ENCODE measurements around the gene NOP10.
"Not testable (repeated sequence)": the region's sequence is repeated elsewhere in the genome, so short reads cannot be mapped to it uniquely, and the experiment has no call there.

Gene NOP10

GRCh38 chr15:34358367-34358766, 15.4 kb upstream of the NOP10 start:
- no peak for FAIRE-seq

GRCh38 chr15:34357653-34358052, 14.7 kb upstream of the NOP10 start:
- FAIRE-seq: no peak

- no peak for FAIRE-seq
Observed at GRCh38 chr15:34355241-34355640, 12.3 kb upstream of the NOP10 start.

GRCh38 chr15:34354286-34354685, 11.3 kb upstream of the NOP10 start:
- no peak for FAIRE-seq

GRCh38 chr15:34353627-34354026, 10.7 kb upstream of the NOP10 start:
- FAIRE-seq: no peak

GRCh38 chr15:34352996-34353395, 10.1 kb upstream of the NOP10 start:
- FAIRE-seq: not testable (repeated sequence)

GRCh38 chr15:34349769-34350168, 6.8 kb upstream of the NOP10 start:
- no peak for FAIRE-seq

- FAIRE-seq: no peak
Observed at GRCh38 chr15:34348735-34349300, 5.9 kb upstream of the NOP10 start.

- no peak for FAIRE-seq
Observed at GRCh38 chr15:34347951-34348638, 5.2 kb upstream of the NOP10 start.

GRCh38 chr15:34342213-34342736, 661 bp downstream of the NOP10 start:
- not testable (repeated sequence) for FAIRE-seq

- no peak for FAIRE-seq
Observed at GRCh38 chr15:34341381-34342212, 1.3 kb downstream of the NOP10 start.

- no peak for FAIRE-seq
Observed at GRCh38 chr15:34339946-34340345, 3.0 kb downstream of the NOP10 start.

GRCh38 chr15:34338347-34338746, 4.6 kb downstream of the NOP10 start:
- no peak for FAIRE-seq

GRCh38 chr15:34337557-34338306, 5.2 kb downstream of the NOP10 start, which contains the start of gene SLC12A6:
Gene SLC12A6 (minus strand): TSS chr15:34337781. CDS start chr15:34336680, 1,101 bp downstream.
- no peak for FAIRE-seq

- no peak for FAIRE-seq
Observed at GRCh38 chr15:34336991-34337556, 5.9 kb downstream of the NOP10 start.

- FAIRE-seq: no peak
Observed at GRCh38 chr15:34336231-34336990, 6.5 kb downstream of the NOP10 start.

- no peak for FAIRE-seq
Observed at GRCh38 chr15:34335176-34336032, 7.5 kb downstream of the NOP10 start.

- no peak for FAIRE-seq
Observed at GRCh38 chr15:34334672-34335071, 8.3 kb downstream of the NOP10 start.

- FAIRE-seq: no peak
Observed at GRCh38 chr15:34332553-34333120, 10.3 kb downstream of the NOP10 start.

- FAIRE-seq: no peak
Observed at GRCh38 chr15:34331809-34332208, 11.1 kb downstream of the NOP10 start.

All from A204.1 (cell line).